SH-SY5Y (cell line): Measurements from ENCODE around the gene FJX1.

Experiments used
- GATA2 ChIP-seq: IDR thresholded peaks from 2 replicates; pipeline ENCODE4 v1.6.1; 2011; ENCODE audit warnings: mild to moderate bottlenecking, low read depth, low read length
- GATA3 ChIP-seq: IDR thresholded peaks from 2 replicates; pipeline ENCODE4 v1.6.1; 2011; ENCODE audit warnings: low read depth, mild to moderate bottlenecking, low read length, moderate library complexity

GRCh38 chr11:35593143-35593542 lies 25.1 kb upstream of the FJX1 start:
- TF ChIP-seq GATA3: no peak
- no peak for TF ChIP-seq GATA2
